ENCODE results near the gene MTREX. TPM values are rescaled to one million over a fixed set of nuclear protein-coding genes. Genes with fewer than 3 reads are reported as not detected.

Gene MTREX
- total and polyA plus RNA-seq, 2 of the 8 experiments (the other 6 are each of a cell fraction or from before 2014, with no cell fraction given): 16.0 to 130 TPM

DNA sequence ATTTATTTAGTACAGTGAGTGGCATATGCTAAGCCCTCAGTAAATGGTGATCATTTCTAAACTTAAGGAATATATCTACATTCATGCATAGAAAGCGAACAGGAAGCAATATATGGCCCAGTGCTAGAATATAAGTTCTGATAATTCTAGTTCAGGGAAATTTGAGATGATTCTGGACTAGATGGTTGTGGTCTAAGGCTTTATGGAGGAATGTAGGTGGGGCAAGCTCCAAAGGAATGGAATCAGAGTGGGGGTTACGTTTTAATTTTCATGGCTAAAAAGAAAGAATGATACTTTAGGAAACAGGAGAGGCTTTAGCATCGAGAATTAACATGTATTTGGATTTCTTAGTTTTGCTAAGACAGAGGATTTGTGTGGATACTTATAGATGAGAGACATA, 56.1 kb downstream of the MTREX start:
- H3K27ac ChIP-seq (ENCODE audit: low read depth, low read length): no peak overlapping the region
- H4K5ac ChIP-seq (ENCODE audit: insufficient read length, low read depth, low read length): no peak overlapping the region
- no peak overlapping the region for H4K8ac ChIP-seq (ENCODE audit: extremely low read depth, insufficient read depth, low read length)
- no peak overlapping the region for H3K9ac ChIP-seq (replicated peaks in 1 of 4; ENCODE audit: extremely low read depth in 1 of 4, low read depth in 3 of 4, low read length in 3 of 4)
- 0 out of 4 replicates have a peak, but pooled peaks cover 0 to 4% of the 10 kb centered on the region in 2 experiments for H3K79me2 ChIP-seq (ENCODE audit: control insufficient read depth in 1 of 2, insufficient read depth in 2 of 2, low read length in 2 of 2)
- H3K56ac ChIP-seq (replicated peaks; ENCODE audit: insufficient read length, low read depth, low read length): no peak overlapping the region
- H3K23me2 ChIP-seq (ENCODE audit: low read depth, low read length): no peaks in the 10 kb centered on the region
- POLR2A ChIA-PET (ENCODE audit: partially characterized antibody): no interaction called here
- CTCF ChIA-PET (ENCODE audit: partially characterized antibody): interaction anchor here (0.8 to 1.2 kb wide), 2 partner anchors 9 to 64 kb away, joined by 3 read pairs; no protein-coding TSS in a partner anchor
- H3K4me1 ChIP-seq (replicated peaks in 1 of 4; ENCODE audit: control insufficient read depth in 3 of 4, insufficient read depth in 4 of 4, low read length in 3 of 4): no peaks in the 10 kb centered on the region
- no peak overlapping the region for H3K4me3 ChIP-seq (ENCODE audit: extremely low read depth in 1 of 4, insufficient read depth in 2 of 4, low read depth in 3 of 4, low read length in 4 of 4)
- H3K18ac ChIP-seq (ENCODE audit: extremely low read depth, low read length): no peak overlapping the region
- H2BK5ac ChIP-seq (ENCODE audit: low read depth, low read length): no peak overlapping the region
- no peak overlapping the region for H3K4ac ChIP-seq (replicated peaks; ENCODE audit: insufficient read length, low read depth, low read length)
- no peaks in the 10 kb centered on the region for H3K79me1 ChIP-seq (ENCODE audit: low read depth, low read length)
- H4K20me1 ChIP-seq (replicated peaks in 1 of 2; ENCODE audit: control insufficient read depth in 1 of 2, insufficient read depth in 2 of 2, low read length in 2 of 2): no peaks in the 10 kb centered on the region
- no peak overlapping the region for H2BK12ac ChIP-seq (ENCODE audit: low read depth, low read length)
- TF ChIP-seq POLR2A (IDR thresholded peaks at IDR 0.05; ENCODE audit: control extremely low read depth in 1 of 2, low read depth in 2 of 2, low read length in 2 of 2): no peak
- no peak for TF ChIP-seq NANOG (IDR thresholded peaks at IDR 0.05; ENCODE audit: insufficient read depth, low read depth, low read length, poor library complexity, severe bottlenecking)
- no peak for TF ChIP-seq TAF7 (optimal IDR thresholded peaks at IDR 0.05; ENCODE audit: borderline replicate concordance, low read depth, low read length)
- no peak for TF ChIP-seq EZH2 (IDR thresholded peaks at IDR 0.05; ENCODE audit: low read depth, low read length, severe bottlenecking)
- H2AK5ac ChIP-seq (ENCODE audit: low read depth, low read length): no peak overlapping the region
- no peak overlapping the region for H3K4me2 ChIP-seq (ENCODE audit: insufficient read depth in 1 of 2, low read depth in 2 of 2, low read length in 2 of 2)
- no peak overlapping the region for H2BK20ac ChIP-seq (ENCODE audit: low read length)
- no peaks in the 10 kb centered on the region for H3K9me3 ChIP-seq (ENCODE audit: insufficient read depth in 2 of 2, low read depth in 1 of 2, low read length in 1 of 2)
- no peak for DNase-seq (ENCODE audit: low read depth in 1 of 2, low spot score in 2 of 2)
- no peak for FAIRE-seq
- peaks cover 0 to 40% (median 20%) of the 10 kb centered on the region in 4 experiments; a peak in 5 of 8 replicates for H3K36me3 ChIP-seq (ENCODE audit: control insufficient read depth in 2 of 4, insufficient read depth in 4 of 4, low read length in 3 of 4)
- H2BK120ac ChIP-seq (replicated peaks; ENCODE audit: low read depth, low read length): no peak overlapping the region
- no peak overlapping the region for H4K91ac ChIP-seq (replicated peaks; ENCODE audit: insufficient read length, low read length)
- H3K14ac ChIP-seq (ENCODE audit: insufficient read length): no peak overlapping the region
- no peak overlapping the region for H3K23ac ChIP-seq (ENCODE audit: insufficient read length)
- 93% methylated on average over 3 of the region's 3 CpGs; no CpG with 5 or more reads in 1 of the 2 experiments for WGBS, 2 experiments (ENCODE audit: extremely low coverage in 1 of 2, insufficient coverage in 1 of 2, insufficient read length in 1 of 2, insufficient replicate concordance in 2 of 2, low coverage in 1 of 2, low lambda C conversion rate in 2 of 2, missing lambda C conversion rate in 1 of 2)
- no peaks in the 10 kb centered on the region for H3K27me3 ChIP-seq (replicated peaks in 1 of 4; ENCODE audit: control insufficient read depth in 3 of 4, extremely low read depth in 1 of 4, insufficient read depth in 3 of 4, low read length in 3 of 4)
- no peak overlapping the region for H2AFZ ChIP-seq (ENCODE audit: low read length)
- no peak overlapping the region for H2BK15ac ChIP-seq (ENCODE audit: low read length)
